Measurements from ENCODE around the gene BCL10. TPM values are rescaled to one million over a fixed set of nuclear protein-coding genes. Genes with fewer than 3 reads are reported as not detected.

BCL10 gene
- total RNA-seq, 4 donors from 2014 or later, result 8.7 to 15.1 (median 10.8) TPM

DNA sequence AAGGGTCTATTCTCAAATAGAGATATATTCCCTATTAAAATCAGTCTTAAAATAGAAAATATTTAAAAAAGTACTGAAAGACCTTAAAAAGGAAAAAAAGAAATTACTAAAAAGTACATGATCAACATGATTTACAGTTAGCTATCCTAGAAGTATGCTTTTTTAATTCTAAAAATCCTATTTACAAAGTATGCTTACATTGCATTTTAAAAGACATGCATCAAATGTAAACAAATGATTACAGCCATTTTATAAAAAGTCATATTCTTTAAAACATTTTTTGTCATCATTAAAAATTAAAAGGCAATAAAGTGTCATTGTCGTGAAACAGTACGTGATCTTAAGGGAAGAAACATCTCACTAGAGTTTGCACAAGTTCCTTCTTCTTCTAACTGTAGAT is 9.1 kb downstream of the BCL10 start:
- Histone ChIP-seq H3K36me3 (peaks cover 30 to 68% (median 45%) of the 10 kb centered on the region in 4 donors), H3K4me3 (no peak overlapping the region), H3K9me3 (no peaks in the 10 kb centered on the region), H3K27ac (replicated peaks in 1 of 4) (no peak overlapping the region), H3K27me3 (no peaks in the 10 kb centered on the region), H3K4me1 (peaks cover 0 to 9% (median 2%) of the 10 kb centered on the region in 4 donors)
- intact Hi-C loops (cut with DNase I), result no loop called here
- WGBS, result 89% methylated on average over 2 of the region's 2 CpGs
- no peak for DNase-seq (ENCODE audit: extremely low spot score)
- no peak for TF ChIP-seq POLR2AphosphoS5 (IDR thresholded peaks at IDR 0.05)
- no peak for TF ChIP-seq EP300 (IDR thresholded peaks at IDR 0.05)
- TF ChIP-seq, protein P1, sequence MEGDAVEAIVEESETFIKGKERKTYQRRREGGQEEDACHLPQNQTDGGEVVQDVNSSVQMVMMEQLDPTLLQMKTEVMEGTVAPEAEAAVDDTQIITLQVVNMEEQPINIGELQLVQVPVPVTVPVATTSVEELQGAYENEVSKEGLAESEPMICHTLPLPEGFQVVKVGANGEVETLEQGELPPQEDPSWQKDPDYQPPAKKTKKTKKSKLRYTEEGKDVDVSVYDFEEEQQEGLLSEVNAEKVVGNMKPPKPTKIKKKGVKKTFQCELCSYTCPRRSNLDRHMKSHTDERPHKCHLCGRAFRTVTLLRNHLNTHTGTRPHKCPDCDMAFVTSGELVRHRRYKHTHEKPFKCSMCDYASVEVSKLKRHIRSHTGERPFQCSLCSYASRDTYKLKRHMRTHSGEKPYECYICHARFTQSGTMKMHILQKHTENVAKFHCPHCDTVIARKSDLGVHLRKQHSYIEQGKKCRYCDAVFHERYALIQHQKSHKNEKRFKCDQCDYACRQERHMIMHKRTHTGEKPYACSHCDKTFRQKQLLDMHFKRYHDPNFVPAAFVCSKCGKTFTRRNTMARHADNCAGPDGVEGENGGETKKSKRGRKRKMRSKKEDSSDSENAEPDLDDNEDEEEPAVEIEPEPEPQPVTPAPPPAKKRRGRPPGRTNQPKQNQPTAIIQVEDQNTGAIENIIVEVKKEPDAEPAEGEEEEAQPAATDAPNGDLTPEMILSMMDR (IDR thresholded peaks at IDR 0.05), result no peak
- TF ChIP-seq POLR2A (IDR thresholded peaks at IDR 0.05; ENCODE audit: low read depth), result no peak

DNA sequence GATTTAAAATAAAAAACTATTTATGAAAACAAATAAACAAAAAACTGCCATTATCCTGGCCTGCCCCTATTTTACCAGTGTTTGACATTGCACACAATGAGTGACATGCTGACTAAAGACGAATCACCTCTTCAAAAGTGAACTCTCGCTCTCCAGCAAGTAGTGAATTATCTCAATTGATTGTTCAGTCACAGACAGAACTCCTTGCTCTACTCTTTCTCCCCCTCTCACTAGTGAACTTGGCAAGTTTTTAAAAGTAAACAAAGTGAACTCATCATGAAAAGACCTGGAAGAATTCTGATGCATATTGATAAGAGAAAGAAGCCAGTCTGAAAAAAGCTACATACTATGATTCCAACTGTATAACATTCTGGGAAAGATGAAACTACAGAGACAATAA is 12.3 kb downstream of the BCL10 start:
- TF ChIP-seq EP300 (IDR thresholded peaks at IDR 0.05), result no peak
- no peak for TF ChIP-seq POLR2A (IDR thresholded peaks at IDR 0.05; ENCODE audit: low read depth)
- TF ChIP-seq POLR2AphosphoS5 (IDR thresholded peaks at IDR 0.05), result no peak
- TF ChIP-seq, protein P1 (IDR thresholded peaks at IDR 0.05), result no peak
- intact Hi-C loops (cut with DNase I), result no loop called here
- no peak for DNase-seq (ENCODE audit: extremely low spot score)
- H3K27me3 ChIP-seq, result no peaks in the 10 kb centered on the region
- H3K4me1 ChIP-seq, result peaks cover 0 to 9% (median 8%) of the 10 kb centered on the region in 4 donors
- 97% methylated on average over 2 of the region's 2 CpGs for WGBS
- no peak overlapping the region for H3K4me3 ChIP-seq
- H3K27ac ChIP-seq (replicated peaks in 1 of 4), result no peak overlapping the region
- no peaks in the 10 kb centered on the region for H3K9me3 ChIP-seq
- peaks cover 14 to 51% (median 32%) of the 10 kb centered on the region in 4 donors for H3K36me3 ChIP-seq

DNA sequence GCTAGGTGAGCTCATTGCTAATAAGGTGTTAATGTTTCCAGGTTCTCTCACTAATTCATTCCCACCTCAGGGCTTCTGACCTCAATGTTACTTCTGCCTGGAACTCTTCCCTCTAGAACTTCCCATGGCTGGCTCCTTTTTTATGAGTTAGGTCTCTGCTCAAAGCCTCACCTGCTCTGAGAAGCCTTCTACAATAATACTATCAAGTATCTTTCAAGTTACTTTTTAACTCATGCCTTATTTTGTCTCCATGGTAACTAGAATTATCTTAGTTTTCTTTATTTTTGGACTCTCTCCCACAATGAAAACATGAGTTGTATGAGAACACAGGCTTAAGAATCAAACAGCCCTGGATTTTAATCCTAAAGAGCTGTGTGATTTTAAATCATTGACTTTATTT is 13.4 kb downstream of the BCL10 start:
- Histone ChIP-seq H3K36me3 (peaks cover 5 to 40% (median 22%) of the 10 kb centered on the region in 4 donors), H3K27me3 (no peaks in the 10 kb centered on the region), H3K27ac (replicated peaks in 1 of 4) (no peak overlapping the region), H3K4me3 (no peak overlapping the region), H3K9me3 (no peaks in the 10 kb centered on the region), H3K4me1 (peaks cover 4 to 18% (median 16%) of the 10 kb centered on the region in 4 donors)
- DNase-seq (ENCODE audit: extremely low spot score), result no peak
- intact Hi-C loops (cut with DNase I), result no loop called here
- TF ChIP-seq, protein P1 (IDR thresholded peaks at IDR 0.05), result no peak
- no peak for TF ChIP-seq EP300 (IDR thresholded peaks at IDR 0.05)
- no peak for TF ChIP-seq POLR2AphosphoS5 (IDR thresholded peaks at IDR 0.05)
- no peak for TF ChIP-seq POLR2A (IDR thresholded peaks at IDR 0.05; ENCODE audit: low read depth)

DNA sequence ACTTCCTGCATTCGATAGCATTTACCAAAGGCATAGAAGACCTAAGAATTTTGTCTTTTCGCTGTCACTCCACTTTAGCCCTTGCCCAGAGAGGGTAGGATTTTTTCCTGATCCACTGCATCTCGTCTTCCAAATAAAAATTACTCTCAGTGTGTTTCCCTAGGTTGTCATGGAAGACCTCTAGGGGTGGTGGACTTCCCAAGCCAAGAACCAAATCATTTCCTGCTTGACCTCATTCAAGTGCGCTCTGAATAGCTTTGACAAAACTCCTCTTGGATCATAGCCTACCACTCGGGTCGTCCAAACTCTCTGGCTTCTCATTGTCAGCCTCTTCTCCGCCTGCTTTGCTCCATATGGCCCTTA is 16.5 kb downstream of the BCL10 start:
- no peak for DNase-seq (ENCODE audit: extremely low spot score)
- Histone ChIP-seq H3K27ac (replicated peaks in 1 of 4) (peak overlapping the region; percentile 71 to 91 (median 85)), H3K4me3 (peak overlapping the region; percentile 73 to 96 (median 82)), H3K9me3 (no peaks in the 10 kb centered on the region), H3K4me1 (peaks cover 19 to 46% (median 43%) of the 10 kb centered on the region in 4 donors), H3K36me3 (peaks cover 0 to 33% (median 13%) of the 10 kb centered on the region in 4 donors), H3K27me3 (no peaks in the 10 kb centered on the region)
- intact Hi-C loops (cut with DNase I), result loop anchor here (5.0 kb wide), 2 partner anchors 63 to 318 kb away; no protein-coding TSS in a partner anchor
- no peak for TF ChIP-seq POLR2AphosphoS5 (IDR thresholded peaks at IDR 0.05)
- no peak for TF ChIP-seq POLR2A (IDR thresholded peaks at IDR 0.05; ENCODE audit: low read depth)
- TF ChIP-seq, protein P1 (IDR thresholded peaks at IDR 0.05), result peak in 1 of 3 experiments; percentile 3
- TF ChIP-seq EP300 (IDR thresholded peaks at IDR 0.05), result no peak
- WGBS, result 22% methylated on average over 7 of the region's 7 CpGs

All from esophagus muscularis mucosa (tissue), 4 donors.